ENCODE data around the gene SQSTM1. TPM values are rescaled to one million over a fixed set of nuclear protein-coding genes. Genes with fewer than 3 reads are reported as not detected.
A peak's percentile ranks its signal among the peaks of the same experiment; 100 is the strongest.

Gene SQSTM1
- total RNA-seq, 3 donors from 2014 or later: 302 to 348 (median 321) TPM

DNA sequence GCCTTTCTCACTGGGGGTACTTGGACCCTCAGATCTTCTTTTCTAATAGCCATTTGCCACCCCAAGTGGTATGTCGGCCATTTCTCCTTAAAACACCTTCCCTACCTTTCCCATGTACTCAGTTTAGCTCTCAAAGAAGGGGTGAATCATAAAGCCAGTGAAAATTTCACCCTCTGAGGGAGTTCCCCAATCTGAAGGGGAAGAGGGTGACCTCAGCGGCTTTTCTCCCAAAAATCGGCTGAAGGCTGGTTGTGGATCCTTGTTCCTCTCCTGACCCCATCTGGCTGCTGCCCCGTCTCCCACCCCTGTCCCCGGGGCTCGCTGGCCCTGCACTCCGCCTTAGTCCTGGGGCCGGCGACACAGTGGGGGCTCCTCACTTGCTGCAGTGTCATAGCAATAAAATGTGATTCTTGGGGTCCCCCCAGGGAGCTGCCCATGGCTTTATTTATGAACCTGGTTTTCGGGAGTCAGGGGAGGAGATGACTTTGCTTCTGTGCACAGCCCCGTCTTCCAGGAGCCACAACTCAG is 44.2 kb upstream of the SQSTM1 start:
- intact Hi-C loops (cut with DNase I, micrococcal nuclease): no loop called here

DNA sequence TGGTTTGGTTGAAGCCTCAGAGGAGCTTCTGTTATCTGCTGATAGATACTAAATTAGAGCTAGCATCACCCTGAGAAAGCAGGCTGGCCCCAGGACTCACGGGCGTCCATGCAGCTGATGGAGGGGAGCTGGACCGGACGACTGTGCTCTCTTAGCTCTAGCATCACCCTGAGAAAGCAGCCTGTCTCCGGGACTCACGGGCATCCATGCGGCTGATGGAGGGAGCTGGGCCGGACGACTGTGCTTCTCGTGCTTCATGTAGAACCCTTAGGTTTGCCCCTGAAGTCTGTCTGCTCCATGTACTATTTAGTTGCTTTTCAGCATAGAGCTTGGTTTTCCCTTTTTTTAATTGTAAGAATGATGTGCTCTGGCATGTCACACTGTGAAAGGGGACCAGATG is 43.2 kb upstream of the SQSTM1 start:
- intact Hi-C loops (cut with DNase I, micrococcal nuclease): no loop called here
- H3K4me1 ChIP-seq (ENCODE audit: low read depth): no peaks in the 10 kb centered on the region
- DNase-seq: no peak
- peaks cover 6% of the 10 kb centered on the region for H3K36me3 ChIP-seq (ENCODE audit: low read depth)
- H3K9me3 ChIP-seq: no peaks in the 10 kb centered on the region
- no peak for TF ChIP-seq CTCF (IDR thresholded peaks at IDR 0.05)
- no peak overlapping the region for H3K4me3 ChIP-seq
- ATAC-seq: no peak

More for the DNA sequence above, 44.2 kb upstream of the SQSTM1 start:
- TF ChIP-seq CTCF (IDR thresholded peaks at IDR 0.05): no peak
- H3K4me3 ChIP-seq: no peak overlapping the region
- ATAC-seq (no peak), DNase-seq (no peak)
- H3K9me3 ChIP-seq: no peaks in the 10 kb centered on the region
- H3K36me3 ChIP-seq (ENCODE audit: low read depth): peaks cover 6% of the 10 kb centered on the region
- H3K4me1 ChIP-seq (ENCODE audit: low read depth): no peaks in the 10 kb centered on the region

DNA sequence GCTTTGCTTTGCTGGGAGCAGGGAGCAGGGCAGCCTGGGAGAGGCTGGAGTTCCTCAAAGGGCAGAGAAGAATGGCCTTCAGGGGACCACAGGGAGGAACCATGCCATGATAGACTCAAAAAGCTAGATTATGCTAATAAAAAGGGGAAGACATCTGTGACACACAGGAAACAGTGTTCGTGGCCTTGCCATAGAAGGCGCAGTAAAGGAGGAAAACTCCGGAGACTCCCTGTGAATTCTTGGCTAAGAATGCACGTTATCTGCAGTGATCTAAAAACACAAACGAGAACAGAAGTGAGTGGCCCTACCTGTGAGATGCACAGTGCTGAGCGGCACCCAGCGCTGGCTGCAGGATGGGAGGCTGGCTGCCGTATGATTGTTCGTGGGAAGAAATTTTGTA is 42.8 kb upstream of the SQSTM1 start:
- ATAC-seq (peak; percentile 18), DNase-seq (peak in 1 of 3 donors; percentile 10)
- H3K36me3 ChIP-seq (ENCODE audit: low read depth): peaks cover 6% of the 10 kb centered on the region
- intact Hi-C loops (cut with DNase I, micrococcal nuclease): no loop called here
- TF ChIP-seq CTCF (IDR thresholded peaks at IDR 0.05): no peak
- no peaks in the 10 kb centered on the region for H3K9me3 ChIP-seq
- H3K4me1 ChIP-seq (ENCODE audit: low read depth): no peaks in the 10 kb centered on the region
- no peak overlapping the region for H3K4me3 ChIP-seq

GRCh38 chr5:179778591-179778990 is 42.1 kb upstream of the SQSTM1 start:
- H3K9me3 ChIP-seq: no peaks in the 10 kb centered on the region
- peaks cover 5% of the 10 kb centered on the region for H3K36me3 ChIP-seq (ENCODE audit: low read depth)
- ATAC-seq: no peak
- TF ChIP-seq CTCF (IDR thresholded peaks at IDR 0.05): no peak
- H3K4me3 ChIP-seq: no peak overlapping the region
- H3K4me1 ChIP-seq (ENCODE audit: low read depth): no peaks in the 10 kb centered on the region
- DNase-seq: no peak
- intact Hi-C loops (cut with DNase I, micrococcal nuclease): no loop called here

DNA sequence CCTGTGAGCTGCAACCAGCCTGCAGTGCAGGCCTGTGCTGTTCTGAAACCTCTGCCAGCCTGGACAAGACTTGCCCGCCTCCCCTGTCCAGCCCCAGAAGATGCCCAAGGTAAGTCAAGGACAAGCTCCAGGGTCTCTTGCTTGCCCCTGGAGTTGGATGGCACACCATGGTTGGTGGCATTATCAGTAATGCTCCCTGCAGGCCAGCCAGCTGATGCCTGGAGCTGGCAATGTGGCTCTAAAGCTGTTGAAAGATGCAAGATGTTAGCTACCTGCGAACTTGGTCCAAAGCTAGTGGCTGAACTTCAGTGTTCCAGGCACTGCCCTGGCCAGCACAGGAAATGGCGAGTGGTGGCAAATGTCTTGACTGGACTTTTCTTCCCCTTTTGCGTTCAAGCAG is 40.9 kb upstream of the SQSTM1 start:
- ATAC-seq (no peak), DNase-seq (no peak)
- no peak overlapping the region for H3K4me3 ChIP-seq
- no peaks in the 10 kb centered on the region for H3K36me3 ChIP-seq (ENCODE audit: low read depth)
- intact Hi-C loops (cut with DNase I, micrococcal nuclease): no loop called here
- H3K9me3 ChIP-seq: no peaks in the 10 kb centered on the region
- no peaks in the 10 kb centered on the region for H3K4me1 ChIP-seq (ENCODE audit: low read depth)
- no peak for TF ChIP-seq CTCF (IDR thresholded peaks at IDR 0.05)

DNA sequence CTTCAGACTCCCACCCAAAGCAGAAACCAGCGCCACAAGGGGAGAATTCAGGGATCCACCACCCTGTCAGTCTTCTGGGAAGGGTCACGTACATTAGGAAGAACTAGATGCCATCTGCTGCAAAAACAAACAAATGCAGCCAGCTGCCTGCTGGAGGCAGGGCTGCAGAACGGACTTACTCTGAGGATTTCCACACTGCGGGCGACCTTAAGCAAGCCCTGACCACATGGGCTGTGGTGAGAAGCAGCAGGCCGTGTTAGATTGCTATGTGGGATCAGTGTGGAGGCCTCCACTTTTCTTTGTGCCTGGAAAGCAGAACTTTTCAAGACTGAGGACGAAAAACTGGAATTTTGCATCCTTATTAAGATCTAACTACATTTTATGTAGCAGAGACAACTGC is 40.3 kb upstream of the SQSTM1 start:
- no peak for TF ChIP-seq CTCF (IDR thresholded peaks at IDR 0.05)
- intact Hi-C loops (cut with DNase I, micrococcal nuclease): no loop called here
- Histone ChIP-seq H3K9me3 (no peaks in the 10 kb centered on the region), H3K4me1 (ENCODE audit: low read depth) (no peaks in the 10 kb centered on the region), H3K36me3 (ENCODE audit: low read depth) (no peaks in the 10 kb centered on the region), H3K4me3 (no peak overlapping the region)
- DNase-seq (no peak), ATAC-seq (peak; percentile 19)

Measured in mucosa of descending colon (tissue), 3 donors.